Transverse colon (tissue), 4 donors: ENCODE results near the gene GLYATL2.

Experiments used
- CTCF ChIP-seq, 5 experiments: fragments of 200-600 bp in 3 of 5; fragments of 450-650 bp in 2 of 5; sonication (generic) in 3 of 5; IDR thresholded peaks; 1 replicate in 2 of 5; 2 replicates in 3 of 5; pipeline ENCODE4 v1.5.1; 2016 to 2017; ENCODE audit warnings: antibody characterized with exemption in 5 of 5, inconsistent platforms in 3 of 5, mild to moderate bottlenecking in 2 of 5, moderate library complexity in 1 of 5
- EP300 ChIP-seq: sonication (generic); formaldehyde crosslinking; IDR thresholded peaks from one replicate; pipeline ENCODE4 v1.6.1; 2017; ENCODE audit warnings: antibody characterized with exemption, low read depth
- POLR2A ChIP-seq: fragments of 450-650 bp; IDR thresholded peaks from one replicate; pipeline ENCODE4 v1.6.1; 2016; ENCODE audit warnings: antibody characterized with exemption, mild to moderate bottlenecking, moderate library complexity
- POLR2AphosphoS5 ChIP-seq, 3 donors: sonication (generic); formaldehyde crosslinking; IDR thresholded peaks; one replicate each; pipeline ENCODE4 v1.6.1; 2016; ENCODE audit warnings: antibody characterized with exemption in 3 of 3

GRCh38 chr11:58864335-58864734 lies 19.8 kb upstream of the GLYATL2 start:
- TF ChIP-seq CTCF (IDR thresholded peaks at IDR 0.05) (no peak), EP300 (no peak), POLR2AphosphoS5 (IDR thresholded peaks at IDR 0.05) (no peak), POLR2A (no peak)
